Endodermal cell (in vitro differentiated cells): ENCODE data around the gene OBP2B. TPM values are rescaled to one million over a fixed set of nuclear protein-coding genes. Genes with fewer than 3 reads are reported as not detected.
A peak's percentile ranks its signal among the peaks of the same experiment; 100 is the strongest.
"Not testable (repeated sequence)": the region's sequence is repeated elsewhere in the genome, so short reads cannot be mapped to it uniquely, and the experiment has no call there.

Experiments used
- DNase-seq: peaks from one replicate; pipeline ENCODE4 v3.0.0-alpha.2; 2017
- H3K27ac ChIP-seq: 2 replicates; pipeline ENCODE4 v1.5.1; 2013; ENCODE audit warnings: mild to moderate bottlenecking, low read depth, low read length, moderate library complexity
- H3K27me3 ChIP-seq: 2 replicates; pipeline ENCODE4 v1.6.1; 2013; ENCODE audit warnings: mild to moderate bottlenecking, low read length, moderate library complexity; ENCODE audit not compliant: insufficient read depth, control insufficient read depth, poor library complexity, severe bottlenecking
- H3K36me3 ChIP-seq: 2 replicates; pipeline ENCODE4 v1.7.0; 2013; ENCODE audit warnings: mild to moderate bottlenecking, low read length, moderate library complexity; ENCODE audit not compliant: control insufficient read depth, insufficient read depth
- H3K4me1 ChIP-seq: one replicate; pipeline ENCODE4 v1.7.0; 2013; ENCODE audit warnings: low read length; ENCODE audit not compliant: control insufficient read depth, insufficient read depth
- H3K4me3 ChIP-seq: 2 replicates; pipeline ENCODE4 v1.5.1; 2013; ENCODE audit warnings: mild to moderate bottlenecking, low read length, moderate library complexity
- H3K9ac ChIP-seq: 2 replicates; pipeline ENCODE4 v1.6.1; 2013; ENCODE audit warnings: mild to moderate bottlenecking, low read length, moderate library complexity; ENCODE audit not compliant: poor library complexity, severe bottlenecking; ENCODE audit errors: extremely low read depth
- H3K9me3 ChIP-seq: 2 replicates; pipeline ENCODE4 v1.6.1; 2013; ENCODE audit warnings: mild to moderate bottlenecking, low read length, moderate library complexity; ENCODE audit not compliant: control insufficient read depth
- H3K27ac Mint-ChIP-seq: 2 replicates; pipeline ENCODE4 v1.8.0; 2020; ENCODE audit warnings: mixed read lengths
- H3K27me3 Mint-ChIP-seq: 2 replicates; pipeline ENCODE4 v1.8.0; 2021; ENCODE audit warnings: mild to moderate bottlenecking, mixed read lengths; ENCODE audit not compliant: insufficient read depth
- H3K36me3 Mint-ChIP-seq: 2 replicates; pipeline ENCODE4 v1.8.0; 2020; ENCODE audit warnings: low read depth, mixed read lengths
- H3K4me1 Mint-ChIP-seq: 2 replicates; pipeline ENCODE4 v1.8.0; 2020; ENCODE audit warnings: mixed read lengths
- H3K4me3 Mint-ChIP-seq: 2 replicates; pipeline ENCODE4 v1.8.0; 2020; ENCODE audit warnings: mild to moderate bottlenecking, moderate library complexity, mixed read lengths
- H3K9me3 Mint-ChIP-seq: 2 replicates; pipeline ENCODE4 v1.8.0; 2020; ENCODE audit warnings: mild to moderate bottlenecking, mixed read lengths
- CTCF ChIP-seq: fragments of 200-600 bp; sonication (generic); conservative IDR thresholded peaks from 2 replicates; pipeline ENCODE4 v1.5.0; 2021; ENCODE audit warnings: antibody characterized with exemption, mild to moderate bottlenecking
- WGBS, 2 experiments: methylation state at CpG; one replicate each; pipeline versions ENCODE4 v1.1.5 to v1.1.7; 2013; ENCODE audit warnings: missing lambda C conversion rate in 2 of 2, mixed read lengths in 1 of 2; ENCODE audit not compliant: insufficient coverage in 1 of 2, insufficient read length in 1 of 2; 5-methylcytosine and 5-hydroxymethylcytosine counted together
- long read RNA-seq, 4 experiments: library from polyadenylated mRNA in 2 of 4; library from RNA in 1 of 4; library from capped mRNA in 1 of 4; stranded (forward) in 3 of 4; unstranded in 1 of 4; transcript quantifications; one replicate each; pipeline ENCODE4 v2.0.0, GENCODE V29; 2020 to 2021; ENCODE audit warnings: inconsistent platforms in 1 of 4
- polyA plus RNA-seq, 2 experiments: library from polyadenylated mRNA; stranded (reverse); fragments of 50-300 nt; gene quantifications; one replicate each; pipeline ENCODE4 v1.2.3, GENCODE V29; 2013
- total RNA-seq, 2 donors: library from RNA; stranded (reverse); fragmentation: NEBNext Ultra II Directional in 1 of 2; extraction: Animal tissue kit (Norgen Biotek cat#: 25700) in 1 of 2; gene quantifications; 2 replicates in 1 of 2; 3 replicates in 1 of 2; pipeline ENCODE4 v1.2.1, GENCODE V29; 2021

The OBP2B gene
- total RNA-seq, result not detected
- not detected for polyA plus RNA-seq (2013, experiment 1 of 2)
- not detected for polyA plus RNA-seq (2013, experiment 2 of 2)
- long read RNA-seq, experiment 1, result 0 reads
- long read RNA-seq, experiment 2, result 0 reads
- long read RNA-seq, experiment 3, result 0 reads
- long read RNA-seq, experiment 4, result 0 reads

GRCh38 chr9:133208880-133209300 is at the start of gene OBP2B:
OBP2B (minus strand) TSS chr9:133209250; CDS start chr9:133209199, 51 bp downstream.
- not testable (repeated sequence) for H3K27ac ChIP-seq, H3K4me3 ChIP-seq, H3K9me3 Mint-ChIP-seq, H3K9ac ChIP-seq, H3K4me1 ChIP-seq, H3K4me1 Mint-ChIP-seq, H3K27ac Mint-ChIP-seq, H3K4me3 Mint-ChIP-seq, H3K36me3 ChIP-seq, DNase-seq, H3K9me3 ChIP-seq, H3K36me3 Mint-ChIP-seq
- WGBS, 2 experiments, result 100% methylated on average over 2 of the region's 18 CpGs; no CpG with 5 or more reads in 1 of the 2 experiments
- H3K27me3 Mint-ChIP-seq, result peaks cover 36% of the 10 kb centered on the region
- H3K27me3 ChIP-seq, result peaks cover 16% of the 10 kb centered on the region

- H3K36me3 ChIP-seq, result no peaks in the 10 kb centered on the region
- no peak for TF ChIP-seq CTCF
- WGBS, 2 experiments, result 80 to 87% methylated on average over 12 to 21 of the region's 21 CpGs
- no peak overlapping the region for H3K27ac Mint-ChIP-seq
- no peaks in the 10 kb centered on the region for H3K9me3 ChIP-seq
- no peak overlapping the region for H3K4me3 ChIP-seq
- DNase-seq, result no peak
- H3K4me3 Mint-ChIP-seq, result peak overlapping the region; percentile 25
- no peaks in the 10 kb centered on the region for H3K9me3 Mint-ChIP-seq
- H3K4me1 ChIP-seq, result no peaks in the 10 kb centered on the region
- H3K27me3 Mint-ChIP-seq, result no peaks in the 10 kb centered on the region
- H3K36me3 Mint-ChIP-seq, result no peaks in the 10 kb centered on the region
- H3K27ac ChIP-seq, result no peak overlapping the region
- no peak overlapping the region for H3K9ac ChIP-seq
- H3K4me1 Mint-ChIP-seq, result peaks cover 11% of the 10 kb centered on the region
- H3K27me3 ChIP-seq, result no peaks in the 10 kb centered on the region
Measured at GRCh38 chr9:133258061-133259015, 49.3 kb upstream of the OBP2B start.

- no peak overlapping the region for H3K4me3 ChIP-seq
- no peaks in the 10 kb centered on the region for H3K9me3 ChIP-seq
- peak; percentile 68 for DNase-seq
- Mint-ChIP-seq H3K27ac (peak overlapping the region; percentile 31), H3K4me1 (peaks cover 11% of the 10 kb centered on the region), H3K9me3 (no peaks in the 10 kb centered on the region), H3K27me3 (no peaks in the 10 kb centered on the region), H3K4me3 (peak overlapping the region; percentile 25), H3K36me3 (no peaks in the 10 kb centered on the region)
- H3K36me3 ChIP-seq, result no peaks in the 10 kb centered on the region
- no peak overlapping the region for H3K27ac ChIP-seq
- H3K27me3 ChIP-seq, result no peaks in the 10 kb centered on the region
- no peak for TF ChIP-seq CTCF
- no peaks in the 10 kb centered on the region for H3K4me1 ChIP-seq
- 84 to 85% methylated on average over 7 to 13 of the region's 13 CpGs for WGBS, 2 experiments
- H3K9ac ChIP-seq, result no peak overlapping the region
Measured at GRCh38 chr9:133257465-133257956, 48.5 kb upstream of the OBP2B start.
